Jurkat, Clone E6-1 (cell line): ENCODE measurements around the gene HAX1.
A peak's percentile ranks its signal among the peaks of the same experiment; 100 is the strongest.
"Not testable (repeated sequence)": the region's sequence is repeated elsewhere in the genome, so short reads cannot be mapped to it uniquely, and the experiment has no call there.

Experiments used
- DNase-seq: peaks from one replicate; pipeline ENCODE4 v3.0.0-alpha.2; 2011; ENCODE audit warnings: low read depth, low spot score
- H3K4me3 ChIP-seq: 2 replicates; pipeline ENCODE4 v1.5.1; 2011; ENCODE audit warnings: mild to moderate bottlenecking, low read length, control low read depth, moderate library complexity

Gene HAX1

GRCh38 chr1:154270833-154271232, 1.6 kb upstream of the HAX1 start:
- DNase-seq, result no peak
- H3K4me3 ChIP-seq, result no peak overlapping the region

DNA sequence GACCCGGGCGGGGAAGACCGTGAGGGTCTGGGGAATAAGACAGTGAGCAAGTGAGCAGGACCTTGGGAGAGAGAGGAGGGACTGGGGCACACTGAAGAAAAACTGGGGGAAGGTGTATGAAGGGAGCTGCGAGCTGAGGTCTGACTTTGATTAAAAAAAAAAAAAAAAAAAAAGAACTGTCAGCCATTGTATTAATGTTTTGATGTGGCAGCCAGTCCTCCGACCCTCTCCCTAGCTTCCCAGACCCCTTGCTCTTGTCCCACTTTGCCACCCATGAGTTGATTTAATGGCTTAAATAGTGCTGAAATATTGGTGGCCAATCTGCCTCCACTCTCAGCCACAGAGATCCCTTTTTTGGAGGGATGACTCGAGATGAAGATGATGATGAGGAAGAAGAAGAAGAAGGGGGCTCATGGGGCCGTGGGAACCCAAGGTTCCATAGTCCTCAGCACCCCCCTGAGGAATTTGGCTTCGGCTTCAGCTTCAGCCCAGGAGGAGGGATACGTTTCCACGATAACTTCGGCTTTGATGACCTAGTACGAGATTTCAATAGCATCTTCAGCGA, 652 bp downstream of the HAX1 start:
- peak overlapping the region; percentile 97 for H3K4me3 ChIP-seq
- no peak for DNase-seq

DNA sequence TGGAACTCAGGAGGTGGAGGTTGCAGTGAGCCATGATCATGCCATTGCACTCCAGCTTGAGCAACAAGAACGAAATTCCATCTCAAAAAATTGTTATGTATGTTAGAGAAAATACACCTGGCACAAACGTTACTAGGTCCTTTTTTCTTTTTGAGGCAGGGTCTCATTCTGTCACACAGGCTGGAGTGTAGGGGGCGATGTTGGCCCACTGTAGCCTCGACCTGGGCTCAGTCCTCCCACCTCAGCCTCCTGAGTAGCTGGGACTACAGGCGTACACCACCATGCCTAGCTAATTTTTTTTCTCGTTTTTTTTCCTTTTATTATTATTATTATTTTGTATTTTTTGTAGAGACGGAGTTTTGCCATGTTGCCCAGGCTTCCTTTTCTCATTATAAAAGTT, 4.4 kb downstream of the HAX1 start:
- peak; percentile 16 for DNase-seq
- no peak overlapping the region for H3K4me3 ChIP-seq

GRCh38 chr1:154287591-154287990, 15.2 kb downstream of the HAX1 start:
- DNase-seq, H3K4me3 ChIP-seq: not testable (repeated sequence)

DNA sequence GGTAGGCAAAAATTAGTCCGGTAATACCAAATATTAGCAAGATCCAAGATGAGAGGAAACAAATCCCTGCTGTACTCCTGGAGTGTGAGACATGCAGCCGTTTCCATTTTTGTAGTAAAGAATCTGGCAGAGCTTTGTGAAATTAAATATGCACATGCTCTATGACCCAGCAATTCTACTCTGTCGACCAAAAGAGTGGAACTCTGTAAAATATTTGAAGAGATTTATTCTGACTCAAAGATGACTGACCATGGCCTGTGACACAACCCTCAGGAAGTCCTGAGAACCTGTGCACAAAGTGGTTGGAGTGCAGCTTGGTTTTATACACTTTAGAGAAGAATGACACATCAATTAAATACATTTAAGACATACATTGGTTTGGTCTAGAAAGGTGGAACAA, 16.2 kb downstream of the HAX1 start:
- H3K4me3 ChIP-seq, result no peak overlapping the region
- no peak for DNase-seq

DNA sequence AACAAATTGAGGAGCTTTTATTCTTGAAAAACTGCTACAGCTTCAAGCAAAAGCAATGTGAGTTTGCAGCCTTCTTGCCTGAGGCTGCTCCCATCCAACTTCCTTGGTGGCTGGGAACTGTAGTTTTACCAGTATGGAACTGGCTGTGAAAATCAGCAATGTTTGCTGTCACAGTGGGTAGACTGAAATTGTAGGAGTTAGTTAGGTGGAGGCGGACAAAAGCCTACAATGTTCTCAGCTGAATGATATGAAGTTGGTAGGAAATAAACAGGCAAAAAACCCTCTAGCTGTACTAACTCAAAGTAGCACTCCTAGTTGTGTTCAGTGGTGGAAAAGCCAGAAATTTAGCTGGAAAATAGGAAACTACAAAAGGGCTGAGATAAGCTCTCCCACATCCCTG, 18.5 kb downstream of the HAX1 start:
- H3K4me3 ChIP-seq, result no peak overlapping the region
- no peak for DNase-seq

DNA sequence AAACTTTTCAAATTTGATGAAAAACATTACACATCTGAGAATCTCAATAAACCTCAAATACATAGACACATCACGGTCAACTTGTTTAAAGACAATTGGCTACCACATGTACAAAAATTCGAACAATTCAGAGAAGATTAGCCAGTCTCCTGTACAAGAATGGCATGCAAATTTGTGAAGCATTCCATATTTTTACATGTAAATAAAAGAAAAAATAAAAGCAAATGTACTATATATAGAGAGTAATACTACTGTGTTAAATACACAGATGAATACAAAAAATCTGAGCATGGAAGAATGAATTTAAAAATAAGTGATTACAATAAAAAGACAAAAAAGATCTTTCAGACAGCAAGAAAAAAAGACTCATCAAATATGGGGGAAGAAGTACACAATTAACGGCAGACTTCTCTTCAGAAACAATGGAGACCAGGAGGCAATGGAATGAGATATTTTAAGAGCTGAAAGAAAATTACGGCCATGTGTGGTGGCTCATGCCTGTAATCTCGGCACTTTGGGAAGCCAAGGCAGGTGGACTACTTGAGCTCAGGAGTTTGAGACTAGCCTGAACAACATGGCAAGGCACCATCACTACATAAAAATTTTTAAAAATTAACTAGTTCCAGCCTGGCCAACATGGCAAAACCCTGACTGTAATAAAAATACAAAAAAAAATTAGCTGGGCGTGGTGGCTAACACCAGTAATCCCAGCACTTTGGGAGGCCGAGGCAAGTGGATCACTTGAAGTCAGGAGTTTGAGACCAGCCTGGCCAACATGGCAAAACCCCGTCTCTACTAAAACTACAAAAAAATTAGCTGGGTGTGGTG, 23.2 kb downstream of the HAX1 start:
- DNase-seq, result no peak
- no peak overlapping the region for H3K4me3 ChIP-seq

- no peak overlapping the region for H3K4me3 ChIP-seq
- no peak for DNase-seq
Measured at GRCh38 chr1:154301582-154301981, 29.2 kb downstream of the HAX1 start.

DNA sequence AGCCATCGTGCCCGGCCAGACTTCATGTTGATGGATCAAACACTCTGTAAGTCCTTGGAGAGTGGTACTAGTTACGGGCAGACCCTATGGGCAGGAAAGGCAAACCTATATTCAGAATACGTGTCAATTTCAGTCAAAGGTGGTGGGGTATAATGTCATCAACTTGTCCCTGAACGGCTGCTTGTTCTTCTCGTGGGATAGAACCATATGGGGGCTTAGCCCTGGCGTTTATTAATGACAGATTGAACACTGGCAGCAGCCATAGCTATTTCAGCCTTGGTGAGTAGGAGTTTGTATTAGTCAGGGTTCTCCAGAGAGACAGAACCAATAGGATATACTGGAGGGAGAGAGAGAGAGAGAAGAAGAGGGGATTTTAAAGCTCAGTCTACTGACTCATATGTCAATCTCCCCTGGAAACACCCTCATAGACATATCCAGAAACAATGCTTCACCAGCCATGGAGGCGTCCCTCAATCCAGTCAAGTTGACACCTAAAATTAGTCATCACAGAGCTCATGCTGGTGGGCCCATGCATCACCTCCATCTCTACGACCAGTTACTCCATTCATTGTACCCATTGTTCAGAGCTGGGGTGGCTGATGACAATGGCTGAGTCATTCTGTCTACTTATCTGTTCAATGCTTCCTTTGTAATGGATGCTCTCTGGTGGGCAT, 32.4 kb downstream of the HAX1 start:
- no peak overlapping the region for H3K4me3 ChIP-seq
- no peak for DNase-seq

DNA sequence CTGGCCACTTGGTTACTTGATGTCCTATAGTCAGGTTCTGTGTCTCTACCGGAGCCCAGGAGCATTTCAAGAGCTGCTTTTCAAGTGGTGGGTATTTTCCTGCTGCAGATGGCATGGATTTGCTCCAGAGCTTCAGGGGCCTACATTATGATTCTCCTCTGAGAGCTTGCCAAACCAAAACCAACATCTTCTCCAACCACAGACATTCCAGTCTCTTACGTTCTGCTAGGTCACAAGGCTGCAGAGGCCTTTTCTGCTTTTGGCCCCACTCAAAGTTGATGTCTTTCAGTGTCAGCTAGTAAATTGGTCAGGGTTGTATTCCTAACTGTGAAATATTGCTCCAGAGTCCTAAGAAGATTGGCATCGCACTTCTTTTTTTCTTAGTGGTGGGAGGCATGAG, 33.7 kb downstream of the HAX1 start:
- no peak for DNase-seq
- no peak overlapping the region for H3K4me3 ChIP-seq

DNA sequence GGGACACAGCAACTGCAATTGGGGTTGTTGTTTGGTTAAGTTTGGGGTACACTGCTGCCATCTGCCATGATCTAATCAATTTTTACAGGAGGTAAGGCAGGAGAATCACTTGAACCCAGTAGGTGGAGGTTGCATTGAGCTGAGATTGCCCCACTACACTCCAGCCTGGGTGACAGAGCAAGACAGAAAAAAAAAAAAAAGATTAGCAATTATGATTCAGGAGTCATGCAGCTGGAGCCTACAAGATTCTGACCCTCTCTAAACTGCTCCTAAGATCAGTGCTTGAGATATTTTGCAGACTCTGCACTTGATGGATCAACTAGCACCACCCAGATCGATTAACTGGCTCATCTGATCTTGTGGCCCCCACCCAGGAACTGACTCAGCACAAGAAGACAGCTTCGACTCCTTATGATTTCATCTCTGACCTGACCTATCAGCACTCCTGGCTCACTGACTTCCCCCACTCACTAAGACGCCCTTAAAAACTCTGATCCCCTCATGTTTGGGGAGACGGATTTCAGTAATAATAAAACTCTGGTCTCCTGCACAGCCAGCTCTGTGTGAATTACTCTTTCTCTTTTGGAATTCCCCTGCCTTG, 35.3 kb downstream of the HAX1 start:
- H3K4me3 ChIP-seq, DNase-seq: not testable (repeated sequence)

- H3K4me3 ChIP-seq, DNase-seq: not testable (repeated sequence)
Measured at GRCh38 chr1:154309136-154309535, 36.7 kb downstream of the HAX1 start.

GRCh38 chr1:154312229-154313065, 40.0 kb downstream of the HAX1 start:
- H3K4me3 ChIP-seq, DNase-seq: not testable (repeated sequence)

DNA sequence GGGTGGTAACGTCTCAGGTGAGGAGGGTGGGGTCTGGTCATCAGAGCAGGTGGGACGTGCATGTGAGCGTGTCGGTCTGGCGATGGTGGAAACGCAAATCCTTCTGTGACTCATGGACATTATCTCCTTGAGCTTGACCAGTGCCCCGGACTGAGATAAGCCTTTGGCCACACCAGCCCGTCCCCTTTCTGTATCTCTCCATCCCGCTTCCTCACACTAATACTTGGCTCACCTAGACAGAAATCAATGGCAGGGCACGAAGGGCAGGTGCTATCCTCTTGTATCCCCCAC, 40.6 kb downstream of the HAX1 start:
- no peak overlapping the region for H3K4me3 ChIP-seq
- DNase-seq, result no peak

DNA sequence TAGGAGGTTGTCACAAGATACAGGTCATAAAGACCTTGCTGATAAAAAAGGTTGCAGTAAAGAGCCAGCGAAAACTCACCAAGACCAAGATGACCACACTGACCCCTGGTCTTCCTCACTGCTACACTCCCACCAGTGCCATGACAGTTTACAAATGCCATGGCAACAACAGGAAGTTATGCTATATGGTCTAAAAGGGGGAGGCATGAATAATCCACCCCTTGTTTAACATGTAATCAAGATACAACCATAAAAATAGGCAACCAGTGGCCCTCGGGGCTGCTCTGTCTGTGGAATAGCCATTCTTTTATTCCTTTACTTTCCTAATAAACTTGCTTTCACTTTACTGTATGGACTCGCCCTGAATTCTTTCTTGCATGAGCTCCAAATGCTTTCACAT, 41.8 kb downstream of the HAX1 start:
- not testable (repeated sequence) for H3K4me3 ChIP-seq, DNase-seq

DNA sequence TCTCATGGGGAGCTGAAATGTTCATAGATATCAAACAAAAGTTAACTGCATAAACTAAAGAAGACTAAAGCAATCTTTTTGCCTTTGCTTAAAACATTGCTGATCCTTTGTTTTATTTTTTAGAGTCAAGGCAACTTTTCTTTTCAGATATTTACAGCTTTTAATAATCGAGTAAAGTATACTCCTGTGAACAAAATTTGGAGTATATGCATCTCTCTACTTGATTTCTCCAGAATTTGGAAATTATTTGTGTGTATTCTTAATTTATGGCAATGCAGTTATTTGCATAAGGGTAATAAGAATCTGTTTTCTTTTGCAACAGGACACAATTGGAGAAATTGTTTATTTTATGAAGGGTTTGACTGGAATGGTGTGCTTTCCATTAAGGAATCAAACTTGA, 44.3 kb downstream of the HAX1 start:
- no peak for DNase-seq
- H3K4me3 ChIP-seq, result no peak overlapping the region

GRCh38 chr1:154318386-154318785, 46.0 kb downstream of the HAX1 start:
- DNase-seq, result no peak
- no peak overlapping the region for H3K4me3 ChIP-seq

- DNase-seq, result no peak
Measured at GRCh38 chr1:154320882-154321608, 48.6 kb downstream of the HAX1 start, which contains the start of gene AQP10. TSS of gene AQP10 (plus strand) at chr1:154321093. CDS start at chr1:154321156, 63 bp downstream.

GRCh38 chr1:154321609-154321934, 49.1 kb downstream of the HAX1 start:
- not testable (repeated sequence) for H3K4me3 ChIP-seq

More at GRCh38 chr1:154320882-154321608, 48.6 kb downstream of the HAX1 start, which contains the start of gene AQP10:
- H3K4me3 ChIP-seq, result no peak within 1 kb of the TSS

More at GRCh38 chr1:154321609-154321934, 49.1 kb downstream of the HAX1 start:
- DNase-seq, result not testable (repeated sequence)
